Measurements from ENCODE around the gene ENPP3. TPM values are rescaled to one million over a fixed set of nuclear protein-coding genes. Genes with fewer than 3 reads are reported as not detected.

Gene ENPP3
- total and polyA plus RNA-seq, 2 donors (not counting 1 experiment from before 2014, with no cell fraction given) = 0.18 to 0.25 TPM

- intact Hi-C loops (cut with micrococcal nuclease) = no loop called here
- Histone ChIP-seq H3K27me3 (replicated peaks in 1 of 4; ENCODE audit: control extremely low read depth in 1 of 4, control insufficient read depth in 3 of 4, insufficient read depth in 4 of 4, low read length in 3 of 4) (no peaks in the 10 kb centered on the region), H3K9ac (ENCODE audit: low read length) (no peak overlapping the region), H3K9me3 (ENCODE audit: control extremely low read depth in 1 of 3, control insufficient read depth in 2 of 3, insufficient read depth in 1 of 3, low read length in 2 of 3) (no peaks in the 10 kb centered on the region), H3K4me3 (ENCODE audit: control extremely low read depth in 1 of 5, extremely low read depth in 1 of 5, insufficient read depth in 1 of 5, low read depth in 2 of 5, low read length in 4 of 5) (no peak overlapping the region), H3K4me2 (replicated peaks; ENCODE audit: low read depth, low read length, poor library complexity, severe bottlenecking) (no peak overlapping the region), H3K36me3 (replicated peaks in 1 of 2; ENCODE audit: control extremely low read depth in 1 of 2, control insufficient read depth in 1 of 2, extremely low read depth in 1 of 2, insufficient read depth in 2 of 2, low read length in 1 of 2) (no peaks in the 10 kb centered on the region), H3K4me1 (ENCODE audit: control insufficient read depth in 2 of 2, insufficient read depth in 2 of 2, low read length in 2 of 2) (no peaks in the 10 kb centered on the region), H2AFZ (ENCODE audit: insufficient read depth, low read depth, low read length, poor library complexity, severe bottlenecking) (no peak overlapping the region), H3K79me2 (ENCODE audit: control insufficient read depth, insufficient read depth, low read length) (no peaks in the 10 kb centered on the region), H4K20me1 (ENCODE audit: control insufficient read depth, insufficient read depth, low read length, poor library complexity, severe bottlenecking) (no peaks in the 10 kb centered on the region), H3K27ac (ENCODE audit: low read length in 2 of 2) (no peak overlapping the region)
- DNase-seq = no peak
- no peak overlapping the region for H3K27ac Mint-ChIP-seq
- no peak overlapping the region for H3K4me3 Mint-ChIP-seq
- ChIA-PET CTCF (no interaction called here), POLR2A (no interaction called here)
- TF ChIP-seq EZH2 (IDR thresholded peaks at IDR 0.05; ENCODE audit: borderline replicate concordance, insufficient read depth, low read depth, low read length, poor library complexity, severe bottlenecking) (no peak), CTCF (IDR thresholded peaks at IDR 0.05) (no peak)
- H3K27me3 Mint-ChIP-seq = no peaks in the 10 kb centered on the region
- peaks cover 1% of the 10 kb centered on the region for H3K4me1 Mint-ChIP-seq
- no peaks in the 10 kb centered on the region for H3K9me3 Mint-ChIP-seq (ENCODE audit: insufficient read depth)
- WGBS (ENCODE audit: insufficient coverage) = no CpG with 5 or more reads among the region's 1 CpG
- no peak for ATAC-seq (ENCODE audit: low read depth)
Observed at GRCh38 chr6:131660195-131660594, 23.1 kb downstream of the ENPP3 start.

- no CpG with 5 or more reads among the region's 2 CpGs for WGBS (ENCODE audit: insufficient coverage)
- Mint-ChIP-seq H3K4me1 (no peaks in the 10 kb centered on the region), H3K9me3 (ENCODE audit: insufficient read depth) (no peaks in the 10 kb centered on the region), H3K27ac (no peak overlapping the region), H3K4me3 (no peak overlapping the region), H3K27me3 (no peaks in the 10 kb centered on the region)
- no peak overlapping the region for H3K9ac ChIP-seq (ENCODE audit: low read length)
- no peak overlapping the region for H3K27ac ChIP-seq (ENCODE audit: low read length in 2 of 2)
- H3K4me1 ChIP-seq (ENCODE audit: control insufficient read depth in 2 of 2, insufficient read depth in 2 of 2, low read length in 2 of 2) = no peaks in the 10 kb centered on the region
- ChIA-PET CTCF (no interaction called here), POLR2A (no interaction called here)
- no peaks in the 10 kb centered on the region for H3K79me2 ChIP-seq (ENCODE audit: control insufficient read depth, insufficient read depth, low read length)
- no peak overlapping the region for H3K4me2 ChIP-seq (replicated peaks; ENCODE audit: low read depth, low read length, poor library complexity, severe bottlenecking)
- H3K9me3 ChIP-seq (ENCODE audit: control extremely low read depth in 1 of 3, control insufficient read depth in 2 of 3, insufficient read depth in 1 of 3, low read length in 2 of 3) = no peaks in the 10 kb centered on the region
- intact Hi-C loops (cut with micrococcal nuclease) = no loop called here
- DNase-seq (no peak), ATAC-seq (ENCODE audit: low read depth) (no peak)
- H3K4me3 ChIP-seq (ENCODE audit: control extremely low read depth in 1 of 5, extremely low read depth in 1 of 5, insufficient read depth in 1 of 5, low read depth in 2 of 5, low read length in 4 of 5) = no peak overlapping the region
- H2AFZ ChIP-seq (ENCODE audit: insufficient read depth, low read depth, low read length, poor library complexity, severe bottlenecking) = no peak overlapping the region
- no peaks in the 10 kb centered on the region for H3K36me3 ChIP-seq (replicated peaks in 1 of 2; ENCODE audit: control extremely low read depth in 1 of 2, control insufficient read depth in 1 of 2, extremely low read depth in 1 of 2, insufficient read depth in 2 of 2, low read length in 1 of 2)
- no peaks in the 10 kb centered on the region for H4K20me1 ChIP-seq (ENCODE audit: control insufficient read depth, insufficient read depth, low read length, poor library complexity, severe bottlenecking)
- no peak for TF ChIP-seq CTCF (IDR thresholded peaks at IDR 0.05)
- no peaks in the 10 kb centered on the region for H3K27me3 ChIP-seq (replicated peaks in 1 of 4; ENCODE audit: control extremely low read depth in 1 of 4, control insufficient read depth in 3 of 4, insufficient read depth in 4 of 4, low read length in 3 of 4)
Observed at GRCh38 chr6:131663578-131664165, 26.6 kb downstream of the ENPP3 start.
